ENCODE measurements around the gene NEU2. TPM values are rescaled to one million over a fixed set of nuclear protein-coding genes. Genes with fewer than 3 reads are reported as not detected.

Gene NEU2
- total RNA-seq: not detected

GRCh38 chr2:233032551-233033320, at the start of gene NEU2:
NEU2 (plus strand) TSS chr2:233032672; CDS start chr2:233032672, 0 bp downstream.
- no peak within 1 kb of the TSS for H3K27ac ChIP-seq
- no peaks in the 10 kb centered on the region for H3K27me3 ChIP-seq
- H3K4me3 ChIP-seq: no peak within 1 kb of the TSS
- H3K9me3 ChIP-seq: no peaks in the 10 kb centered on the region
- no peak for ATAC-seq (ENCODE audit: low FRiP score in 2 of 2)
- WGBS, 2 donors: 93% methylated on average over 7 to 11 of the region's 13 CpGs
- no peak for TF ChIP-seq POLR2AphosphoS5 (IDR thresholded peaks at IDR 0.05)
- TF ChIP-seq POLR2A (IDR thresholded peaks at IDR 0.05): no peak
- TF ChIP-seq, protein P1, sequence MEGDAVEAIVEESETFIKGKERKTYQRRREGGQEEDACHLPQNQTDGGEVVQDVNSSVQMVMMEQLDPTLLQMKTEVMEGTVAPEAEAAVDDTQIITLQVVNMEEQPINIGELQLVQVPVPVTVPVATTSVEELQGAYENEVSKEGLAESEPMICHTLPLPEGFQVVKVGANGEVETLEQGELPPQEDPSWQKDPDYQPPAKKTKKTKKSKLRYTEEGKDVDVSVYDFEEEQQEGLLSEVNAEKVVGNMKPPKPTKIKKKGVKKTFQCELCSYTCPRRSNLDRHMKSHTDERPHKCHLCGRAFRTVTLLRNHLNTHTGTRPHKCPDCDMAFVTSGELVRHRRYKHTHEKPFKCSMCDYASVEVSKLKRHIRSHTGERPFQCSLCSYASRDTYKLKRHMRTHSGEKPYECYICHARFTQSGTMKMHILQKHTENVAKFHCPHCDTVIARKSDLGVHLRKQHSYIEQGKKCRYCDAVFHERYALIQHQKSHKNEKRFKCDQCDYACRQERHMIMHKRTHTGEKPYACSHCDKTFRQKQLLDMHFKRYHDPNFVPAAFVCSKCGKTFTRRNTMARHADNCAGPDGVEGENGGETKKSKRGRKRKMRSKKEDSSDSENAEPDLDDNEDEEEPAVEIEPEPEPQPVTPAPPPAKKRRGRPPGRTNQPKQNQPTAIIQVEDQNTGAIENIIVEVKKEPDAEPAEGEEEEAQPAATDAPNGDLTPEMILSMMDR (IDR thresholded peaks at IDR 0.05): no peak
- no peak for DNase-seq
- no peaks in the 10 kb centered on the region for H3K4me1 ChIP-seq
- no peaks in the 10 kb centered on the region for H3K36me3 ChIP-seq

DNA sequence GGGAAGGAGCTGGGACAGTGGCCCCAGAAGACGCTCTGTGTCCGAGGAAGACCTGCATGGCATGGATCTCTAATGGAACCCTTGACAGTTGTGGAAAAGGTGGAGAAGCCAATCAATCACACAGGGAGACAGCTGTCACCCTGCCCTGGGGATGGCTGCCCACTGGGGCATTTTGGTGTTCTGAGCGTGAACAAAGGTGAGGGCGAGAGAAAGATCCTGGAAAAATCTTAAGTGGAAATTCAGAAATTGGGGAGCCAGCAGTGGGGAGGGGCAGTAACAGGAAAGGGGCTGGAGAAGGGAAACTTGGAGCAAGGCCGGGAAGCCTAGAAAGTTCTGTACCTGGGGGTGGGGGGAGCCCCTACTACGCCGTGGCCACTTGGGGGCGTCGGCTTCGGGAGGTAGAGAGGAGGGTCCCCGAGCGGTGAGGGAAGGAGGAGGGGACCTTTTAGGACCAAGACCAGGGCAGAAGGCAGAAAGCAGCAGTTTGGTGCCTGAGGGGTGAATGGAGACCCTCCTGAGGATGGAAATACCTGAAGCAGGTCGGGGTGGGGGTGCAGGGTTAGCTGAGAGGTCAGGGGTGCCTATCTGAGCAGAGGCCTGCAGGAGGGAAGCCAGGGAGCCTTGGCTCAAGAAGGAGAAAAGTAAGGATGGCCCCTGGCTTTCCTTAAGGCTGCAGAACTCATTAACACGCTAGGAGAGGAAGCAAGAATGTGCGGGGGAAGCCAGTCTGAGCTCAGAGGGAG, 49.4 kb upstream of the NEU2 start:
- DNase-seq (no peak), ATAC-seq (ENCODE audit: low FRiP score in 2 of 2) (no peak)
- Histone ChIP-seq H3K9me3 (no peaks in the 10 kb centered on the region), H3K27me3 (no peaks in the 10 kb centered on the region), H3K4me1 (no peaks in the 10 kb centered on the region), H3K27ac (no peak overlapping the region), H3K36me3 (no peaks in the 10 kb centered on the region), H3K4me3 (no peak overlapping the region)
- 47 to 56% methylated on average over 15 of the region's 15 CpGs for WGBS, 2 donors
- no peak for TF ChIP-seq POLR2A (IDR thresholded peaks at IDR 0.05)
- TF ChIP-seq POLR2AphosphoS5 (IDR thresholded peaks at IDR 0.05): no peak
- no peak for TF ChIP-seq EP300 (IDR thresholded peaks at IDR 0.05)
- TF ChIP-seq, protein P1 (IDR thresholded peaks at IDR 0.05): no peak

GRCh38 chr2:232983669-232984140, 48.8 kb upstream of the NEU2 start:
- Histone ChIP-seq H3K36me3 (no peaks in the 10 kb centered on the region), H3K4me1 (no peaks in the 10 kb centered on the region), H3K4me3 (no peak overlapping the region), H3K9me3 (no peaks in the 10 kb centered on the region), H3K27ac (no peak overlapping the region), H3K27me3 (no peaks in the 10 kb centered on the region)
- DNase-seq: no peak
- WGBS, 2 donors: 54 to 73% methylated on average over 11 of the region's 11 CpGs
- TF ChIP-seq POLR2AphosphoS5 (IDR thresholded peaks at IDR 0.05) (no peak), EP300 (IDR thresholded peaks at IDR 0.05) (no peak), POLR2A (IDR thresholded peaks at IDR 0.05) (no peak)
- TF ChIP-seq, protein P1 (IDR thresholded peaks at IDR 0.05): no peak
- no peak for ATAC-seq (ENCODE audit: low FRiP score in 2 of 2)

- Histone ChIP-seq H3K27me3 (no peaks in the 10 kb centered on the region), H3K4me3 (no peak overlapping the region), H3K27ac (no peak overlapping the region), H3K4me1 (no peaks in the 10 kb centered on the region), H3K36me3 (no peaks in the 10 kb centered on the region), H3K9me3 (no peaks in the 10 kb centered on the region)
- DNase-seq (no peak), ATAC-seq (ENCODE audit: low FRiP score in 2 of 2) (no peak)
- WGBS, 2 donors: 81 to 83% methylated on average over 15 of the region's 15 CpGs
- TF ChIP-seq POLR2AphosphoS5 (IDR thresholded peaks at IDR 0.05) (no peak), POLR2A (IDR thresholded peaks at IDR 0.05) (no peak), EP300 (IDR thresholded peaks at IDR 0.05) (no peak)
- TF ChIP-seq, protein P1 (IDR thresholded peaks at IDR 0.05): no peak
These were observed 47.8 kb upstream of the NEU2 start for GRCh38 chr2:232984451-232985207.

All from upper lobe of left lung (tissue), 6 donors.